HG02970 (cell line): ENCODE results near the gene AGPS.

Experiments
- ATAC-seq: cut with Tn5 transposase; IDR thresholded peaks from one replicate; pipeline ENCODE4 v1.9.1; 2021; ENCODE audit warnings: mild to moderate bottlenecking, moderate library complexity, moderate number of reproducible peaks; ENCODE audit not compliant: unreplicated experiment, low FRiP score

Gene AGPS

GRCh38 chr2:177383935-177384334, 8.6 kb upstream of the AGPS start:
- ATAC-seq, result no peak

- no peak for ATAC-seq
Observed at GRCh38 chr2:177385151-177385550, 7.4 kb upstream of the AGPS start.

- no peak for ATAC-seq
Observed at GRCh38 chr2:177391822-177392372, 676 bp upstream of the AGPS start.

GRCh38 chr2:177393203-177393755, 706 bp downstream of the AGPS start:
- no peak for ATAC-seq

GRCh38 chr2:177393824-177394593, 1.4 kb downstream of the AGPS start:
- ATAC-seq, result no peak

GRCh38 chr2:177394594-177394973, 2.0 kb downstream of the AGPS start:
- no peak for ATAC-seq

GRCh38 chr2:177395351-177396065, 2.9 kb downstream of the AGPS start:
- no peak for ATAC-seq

GRCh38 chr2:177396703-177397460, 4.3 kb downstream of the AGPS start:
- ATAC-seq, result no peak

- no peak for ATAC-seq
Observed at GRCh38 chr2:177397481-177398289, 5.1 kb downstream of the AGPS start.

GRCh38 chr2:177398290-177398683, 5.7 kb downstream of the AGPS start:
- no peak for ATAC-seq

- no peak for ATAC-seq
Observed at GRCh38 chr2:177398791-177399190, 6.2 kb downstream of the AGPS start.

GRCh38 chr2:177399376-177399775, 6.8 kb downstream of the AGPS start:
- no peak for ATAC-seq

- ATAC-seq, result no peak
Observed at GRCh38 chr2:177400337-177400923, 7.9 kb downstream of the AGPS start.

- no peak for ATAC-seq
Observed at GRCh38 chr2:177402096-177402495, 9.5 kb downstream of the AGPS start.

GRCh38 chr2:177403838-177404237, 11.3 kb downstream of the AGPS start:
- no peak for ATAC-seq

GRCh38 chr2:177404243-177404642, 11.7 kb downstream of the AGPS start:
- no peak for ATAC-seq

- ATAC-seq, result no peak
Observed at GRCh38 chr2:177405029-177405692, 12.6 kb downstream of the AGPS start.

GRCh38 chr2:177406182-177406581, 13.6 kb downstream of the AGPS start:
- ATAC-seq, result no peak

- no peak for ATAC-seq
Observed at GRCh38 chr2:177407031-177407430, 14.5 kb downstream of the AGPS start.
